Activated T-cell treated with anti-CD3 and anti-CD28 coated beads for 24 hours (primary cell): ENCODE results near the gene AVP.
"Not testable (repeated sequence)": the region's sequence is repeated elsewhere in the genome, so short reads cannot be mapped to it uniquely, and the experiment has no call there.

Source experiments
- DNase-seq: peaks from one replicate; pipeline ENCODE4 v3.0.0-alpha.2; 2020; ENCODE audit warnings: low read depth

AVP gene

DNA sequence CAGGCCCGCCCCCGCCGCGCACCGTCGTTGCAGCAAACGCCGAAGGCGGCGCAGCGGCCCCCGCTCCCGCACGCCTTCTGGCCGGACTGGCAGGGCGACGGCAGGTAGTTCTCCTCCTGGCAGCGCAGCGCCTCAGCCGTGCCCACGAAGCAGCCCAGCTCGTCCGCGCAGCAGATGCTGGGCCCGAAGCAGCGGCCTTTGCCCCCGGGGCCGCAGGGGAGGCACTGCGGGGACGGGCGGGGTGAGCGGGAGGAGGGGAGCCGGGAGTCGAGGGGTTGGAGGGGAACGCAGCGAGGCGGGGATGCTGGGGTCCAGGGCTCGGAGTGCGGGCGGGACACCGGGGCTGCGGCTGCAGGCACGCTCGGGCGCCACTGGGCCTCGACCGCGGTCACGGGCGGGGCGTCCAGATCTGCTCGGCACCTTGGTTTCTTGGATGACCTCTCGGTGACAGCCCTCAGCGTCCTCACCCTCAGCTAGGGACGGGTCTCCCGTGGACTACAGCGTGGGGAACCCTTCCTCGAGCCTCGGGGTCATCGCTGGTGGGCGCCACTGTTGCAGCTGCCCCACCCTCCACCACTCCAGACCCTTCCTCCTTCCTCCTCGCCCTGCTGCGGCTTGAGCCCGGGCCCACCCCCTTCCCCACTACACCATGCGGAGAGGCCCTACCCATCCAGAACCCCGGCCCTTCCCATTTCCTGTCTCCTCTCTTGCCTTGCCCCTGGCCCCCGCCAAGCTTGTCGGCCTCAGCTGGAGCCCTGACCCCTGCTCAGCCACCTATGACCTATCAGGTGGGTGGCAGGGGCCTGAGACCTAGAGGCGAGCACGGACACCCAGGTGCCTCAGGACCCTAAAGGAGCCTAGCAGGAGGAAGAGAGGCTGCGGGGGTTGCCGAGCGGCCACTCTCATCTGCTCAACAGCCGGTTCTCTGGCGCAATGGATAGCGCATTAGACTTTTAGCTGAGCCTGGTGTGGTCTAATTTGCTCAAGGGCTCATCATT, 1.3 kb downstream of the AVP start:
- no peak for DNase-seq

DNA sequence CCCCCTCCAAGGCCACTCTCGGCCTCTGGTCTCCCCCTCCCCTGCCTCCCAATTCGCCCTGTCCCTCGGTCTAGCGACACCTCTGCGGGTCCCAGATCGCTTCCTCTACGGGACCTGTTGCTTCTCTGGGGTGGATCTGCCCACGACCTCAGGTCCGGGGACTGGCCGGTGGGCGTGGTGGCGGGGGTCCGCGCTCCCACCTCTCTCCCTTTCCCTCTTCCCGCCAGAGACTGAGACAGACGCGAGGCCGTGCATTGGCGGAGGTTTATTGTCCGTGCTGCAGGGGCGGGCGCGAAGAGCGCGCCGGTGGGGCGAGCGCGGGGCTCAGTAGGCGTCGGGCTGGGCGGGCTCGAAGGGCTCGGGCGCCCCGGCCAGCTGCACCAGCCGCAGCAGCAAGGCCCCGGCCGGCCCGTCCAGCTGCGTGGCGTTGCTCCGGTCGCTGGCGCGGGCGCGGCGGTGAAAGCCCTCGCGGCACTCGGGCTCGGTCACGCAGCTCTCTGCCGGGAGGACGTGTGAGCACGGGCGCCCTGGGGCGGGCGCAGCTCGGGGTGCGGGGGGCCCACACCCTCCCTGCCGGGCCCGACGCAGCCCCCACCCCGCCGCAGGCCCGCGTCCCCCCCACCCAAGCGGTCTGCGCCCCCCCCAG, 2.1 kb downstream of the AVP start:
- DNase-seq, result no peak

DNA sequence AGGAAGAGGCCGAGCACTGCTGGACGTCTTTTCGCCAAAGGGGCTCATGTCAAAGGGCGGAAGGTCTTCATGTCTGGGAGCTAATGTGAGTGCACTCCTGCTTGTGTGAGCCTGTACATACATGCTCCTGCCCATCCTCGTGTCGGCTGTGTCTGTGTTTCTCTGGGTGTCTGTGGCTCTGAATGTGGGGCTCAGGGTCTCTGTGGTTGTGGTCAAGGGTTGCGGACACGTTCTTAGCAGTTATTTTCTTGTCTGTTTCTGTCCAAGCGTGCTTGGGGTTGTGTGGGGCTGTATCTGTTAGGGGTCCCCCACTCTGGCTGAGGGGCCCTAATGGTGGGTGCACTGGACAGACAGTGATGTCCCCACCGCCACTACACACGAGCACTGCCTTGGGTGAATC, 2.9 kb downstream of the AVP start:
- DNase-seq, result no peak

- DNase-seq, result no peak
Observed at GRCh38 chr20:3080939-3081388, 3.6 kb downstream of the AVP start.

DNA sequence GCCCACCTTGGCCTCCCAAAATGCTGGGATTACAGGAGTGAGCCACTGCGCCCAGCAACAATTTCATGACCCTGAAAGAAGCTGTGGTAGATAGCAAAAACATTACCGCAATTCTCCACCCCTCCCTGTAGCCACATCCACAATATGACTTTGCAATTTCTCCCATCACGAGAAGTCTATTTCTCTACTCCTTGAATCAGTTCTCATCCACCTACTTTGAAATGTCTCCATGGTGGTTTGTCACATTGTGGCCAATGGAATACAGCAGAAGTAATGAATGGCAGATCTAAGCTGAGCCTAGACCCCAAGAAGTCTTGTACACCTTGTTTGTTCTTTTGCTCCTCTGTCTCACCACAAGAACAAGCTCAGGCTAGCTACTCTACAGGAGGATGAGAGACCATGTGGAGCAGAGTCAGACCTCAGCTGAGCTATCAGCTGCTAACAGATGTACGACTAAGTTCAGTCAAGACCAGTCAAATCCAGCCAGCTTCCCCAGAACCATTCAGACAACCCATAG, 6.8 kb downstream of the AVP start:
- no peak for DNase-seq

DNA sequence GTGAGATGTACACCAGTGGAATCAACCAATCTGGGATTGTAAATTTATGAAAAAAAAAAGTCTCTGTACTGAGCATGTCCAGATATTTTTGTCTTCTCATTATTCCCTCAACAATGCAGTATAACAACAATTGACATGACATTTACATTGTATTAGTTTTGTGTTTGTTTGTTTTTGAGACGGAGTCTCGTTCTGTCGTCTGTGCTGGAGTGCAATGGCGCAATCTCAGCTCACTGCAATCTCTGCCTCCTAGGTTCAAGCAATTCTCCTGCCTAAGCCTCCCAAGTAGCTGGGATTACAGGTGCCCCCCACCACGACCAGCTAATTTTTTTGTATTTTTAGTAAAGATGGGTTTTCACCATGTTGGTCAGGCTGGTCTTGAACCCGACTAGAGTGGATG, 9.2 kb downstream of the AVP start:
- not testable (repeated sequence) for DNase-seq

DNA sequence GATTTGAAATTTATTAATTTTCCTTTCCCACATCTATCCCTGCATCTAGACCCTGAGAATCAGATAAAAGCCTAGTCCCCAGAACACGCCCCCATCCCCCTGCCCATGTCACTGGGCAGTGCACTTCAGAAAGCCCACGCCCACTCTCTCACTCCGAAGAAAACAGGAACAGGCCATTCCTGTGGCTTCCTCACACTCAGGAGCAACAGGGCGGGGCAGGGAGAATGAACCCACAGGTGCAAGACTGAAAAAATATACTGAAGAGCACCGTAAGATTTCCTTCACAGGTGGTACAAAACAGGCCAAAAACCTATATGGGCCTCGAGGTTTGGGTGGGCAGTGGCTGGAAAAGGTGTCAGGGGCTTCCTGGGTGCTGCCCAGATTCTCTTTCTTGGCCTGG, 9.7 kb downstream of the AVP start:
- no peak for DNase-seq

DNA sequence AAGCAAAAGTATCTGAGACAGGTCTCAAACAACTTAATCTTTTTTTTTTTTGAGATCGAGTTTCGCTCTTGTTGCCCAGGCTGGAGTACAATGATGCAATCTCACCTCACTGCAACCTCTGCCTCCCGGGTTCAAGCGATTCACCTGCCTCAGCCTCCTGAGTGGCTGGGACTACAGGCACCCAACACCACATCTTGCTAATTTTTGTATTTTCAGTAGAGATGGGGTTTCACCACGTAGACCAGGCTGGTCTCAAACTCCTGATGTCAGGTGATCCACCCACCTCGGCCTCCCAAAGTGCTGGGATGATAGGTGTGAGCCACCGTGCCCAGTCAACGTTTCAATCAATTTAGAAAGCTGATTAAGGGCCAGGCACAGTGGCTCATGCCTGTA, 11.3 kb downstream of the AVP start:
- not testable (repeated sequence) for DNase-seq

- DNase-seq, result no peak
Observed at GRCh38 chr20:3072530-3073250, 11.8 kb downstream of the AVP start.

- DNase-seq, result peak; percentile 57
Observed at GRCh38 chr20:3071610-3072529, 12.7 kb downstream of the AVP start, which contains the start of gene OXT. TSS of gene OXT (plus strand) at chr20:3071620. CDS start at chr20:3071656, 36 bp downstream.

DNA sequence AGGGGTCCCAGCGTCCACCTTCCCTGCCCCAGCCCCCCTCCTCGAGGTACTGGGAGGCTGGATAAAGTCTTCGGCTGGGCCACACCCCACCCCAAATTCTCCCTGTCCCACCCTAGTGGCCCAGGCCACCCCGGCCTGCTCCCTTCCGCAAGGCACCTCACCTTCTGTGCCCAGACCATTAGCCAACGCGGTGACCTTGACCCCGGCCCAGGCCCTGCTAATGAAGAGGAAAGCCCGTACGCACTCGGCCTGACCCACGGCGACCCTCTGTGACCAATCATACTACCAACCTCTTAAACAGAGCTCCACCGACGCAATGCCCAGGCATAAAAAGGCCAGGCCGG, 13.3 kb downstream of the AVP start:
- DNase-seq, result no peak

DNA sequence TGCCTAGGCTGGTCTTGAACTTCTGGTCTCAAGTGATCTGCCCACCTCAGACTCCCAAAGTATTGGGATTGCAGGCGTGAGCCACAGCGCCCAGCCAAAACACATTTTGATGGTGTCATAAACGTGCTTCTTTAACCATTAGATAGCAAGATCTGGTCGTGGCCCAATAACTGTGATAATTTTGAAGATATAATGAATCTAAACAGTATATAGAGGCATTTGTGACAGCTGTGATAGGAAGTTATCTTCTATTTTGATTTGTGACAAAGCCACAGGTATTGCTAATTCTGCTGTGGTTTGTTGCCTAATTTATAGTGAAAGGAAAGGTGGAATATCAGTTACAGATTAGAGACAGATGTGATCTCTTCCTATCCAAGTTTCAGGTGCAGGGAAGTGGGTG, 13.8 kb downstream of the AVP start:
- DNase-seq, result no peak

- DNase-seq, result no peak
Observed at GRCh38 chr20:3068986-3069900, 15.3 kb downstream of the AVP start.

GRCh38 chr20:3068075-3068474, 16.4 kb downstream of the AVP start:
- DNase-seq, result no peak

- no peak for DNase-seq
Observed at GRCh38 chr20:3067139-3068014, 17.1 kb downstream of the AVP start.

DNA sequence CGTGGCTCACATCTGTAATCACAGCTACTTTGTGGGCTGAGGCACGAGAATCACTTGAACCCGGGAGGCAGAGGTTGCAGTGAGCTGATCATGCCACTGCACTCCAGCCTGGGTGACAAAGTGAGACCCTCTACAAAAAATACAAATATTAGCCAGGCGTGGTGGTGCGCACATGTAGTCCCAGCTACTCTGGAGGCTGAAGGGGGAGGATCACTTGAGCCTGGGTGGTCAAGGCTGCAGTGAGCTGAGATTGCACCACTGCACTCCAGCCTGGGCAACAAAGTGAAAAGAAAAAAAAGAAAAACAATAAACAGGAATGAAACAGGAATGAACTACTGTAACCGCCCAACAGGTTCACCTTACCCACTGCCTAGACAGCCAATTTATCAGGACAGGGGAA, 20.4 kb downstream of the AVP start:
- DNase-seq, result not testable (repeated sequence)

- no peak for DNase-seq
Observed at GRCh38 chr20:3059489-3059888, 25.0 kb downstream of the AVP start.

DNA sequence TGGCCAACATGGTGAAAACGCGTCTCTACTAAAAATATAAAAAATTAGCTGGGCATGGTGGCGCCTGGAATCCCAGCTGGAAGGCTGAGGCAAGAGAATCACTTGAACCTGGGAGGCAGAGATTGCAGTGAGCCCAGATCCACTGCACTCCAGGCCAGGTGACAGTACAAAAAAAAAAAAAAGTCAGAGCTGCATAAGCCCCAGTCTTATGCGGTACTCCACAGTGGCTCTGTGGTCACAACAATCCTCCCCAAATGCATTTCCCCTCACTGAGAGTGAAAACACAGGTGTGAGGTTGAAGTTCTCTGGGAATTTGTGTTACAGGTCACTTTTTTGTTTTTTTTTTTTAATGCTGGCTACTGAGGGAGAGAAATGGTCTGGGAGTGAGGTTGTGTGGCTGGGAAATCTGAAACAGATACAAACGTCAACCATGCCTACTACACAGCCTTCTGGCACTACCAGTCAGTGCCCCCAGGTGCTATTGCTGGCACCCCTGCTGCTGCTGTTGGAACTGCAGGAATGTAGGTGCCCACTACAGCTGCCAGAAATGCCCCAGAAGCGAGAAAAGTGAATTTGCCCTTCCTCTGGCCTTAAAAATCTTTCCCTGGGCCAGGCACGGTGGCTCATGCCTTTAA, 33.0 kb downstream of the AVP start:
- DNase-seq, result no peak
